ENCODE measurements around the gene PRKCD. TPM values are rescaled to one million over a fixed set of nuclear protein-coding genes. Genes with fewer than 3 reads are reported as not detected.

Gene PRKCD
- total and polyA plus RNA-seq, 11 donors: 5.3 to 44.5 (median 11.6) TPM

DNA sequence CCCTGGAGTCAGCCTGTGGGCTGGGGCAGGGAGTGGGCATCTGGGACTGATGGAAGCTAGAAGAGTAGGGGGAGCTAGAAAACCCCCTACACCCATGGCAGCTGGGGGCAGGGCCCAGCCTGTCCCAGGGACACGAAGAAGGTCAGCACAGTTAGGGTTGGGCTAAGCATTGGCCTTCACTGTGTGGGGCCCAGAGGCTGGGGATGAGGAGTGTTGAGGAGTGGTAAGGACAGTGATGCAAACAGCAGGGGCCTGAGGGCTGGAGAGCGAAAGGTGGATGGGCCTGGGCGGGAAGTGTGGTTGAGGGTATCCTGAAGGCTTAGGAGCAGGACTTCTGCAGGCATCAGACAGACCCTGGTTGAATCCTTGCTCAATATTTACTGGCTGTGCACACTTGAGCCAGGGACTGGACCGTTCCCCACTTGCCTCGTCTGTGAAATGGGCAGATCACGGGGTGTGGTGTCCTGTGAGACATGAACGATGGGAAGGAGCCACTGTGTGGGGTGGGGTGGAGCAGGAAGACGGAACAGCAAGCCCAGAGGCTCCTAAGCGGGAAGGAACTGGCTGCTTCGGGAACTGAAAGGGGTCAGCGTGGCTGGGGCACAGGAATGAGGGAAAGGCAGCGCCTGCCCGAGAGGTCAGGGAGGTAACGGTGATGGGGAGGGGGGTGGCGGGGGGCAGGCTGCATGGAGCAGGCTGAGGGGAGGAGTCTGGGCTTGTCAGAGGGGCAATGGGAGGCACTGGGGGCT, 7.3 kb downstream of the PRKCD start:
- no peaks in the 10 kb centered on the region for H3K9me3 ChIP-seq
- peak overlapping the region in 1 of 12 donors; percentile 88 for H3K27ac ChIP-seq
- DNase-seq (peak in 3 of 5 donors; percentile 49 to 71 (median 59)), ATAC-seq (peak in 1 of 4 donors; percentile 3)
- 87 to 90% (median 88%) methylated on average over 15 of the region's 15 CpGs for WGBS, 4 donors
- intact Hi-C loops (cut with DNase I): no loop called here
- peaks cover 5 to 95% (median 14%) of the 10 kb centered on the region in 12 donors for H3K4me1 ChIP-seq
- peaks cover 0 to 7% (median 0%) of the 10 kb centered on the region in 9 donors for H3K36me3 ChIP-seq
- H3K4me3 ChIP-seq: peak overlapping the region in 2 of 12 donors; percentile 19 to 53
- H3K27me3 ChIP-seq: no peaks in the 10 kb centered on the region
- TF ChIP-seq, protein P1, sequence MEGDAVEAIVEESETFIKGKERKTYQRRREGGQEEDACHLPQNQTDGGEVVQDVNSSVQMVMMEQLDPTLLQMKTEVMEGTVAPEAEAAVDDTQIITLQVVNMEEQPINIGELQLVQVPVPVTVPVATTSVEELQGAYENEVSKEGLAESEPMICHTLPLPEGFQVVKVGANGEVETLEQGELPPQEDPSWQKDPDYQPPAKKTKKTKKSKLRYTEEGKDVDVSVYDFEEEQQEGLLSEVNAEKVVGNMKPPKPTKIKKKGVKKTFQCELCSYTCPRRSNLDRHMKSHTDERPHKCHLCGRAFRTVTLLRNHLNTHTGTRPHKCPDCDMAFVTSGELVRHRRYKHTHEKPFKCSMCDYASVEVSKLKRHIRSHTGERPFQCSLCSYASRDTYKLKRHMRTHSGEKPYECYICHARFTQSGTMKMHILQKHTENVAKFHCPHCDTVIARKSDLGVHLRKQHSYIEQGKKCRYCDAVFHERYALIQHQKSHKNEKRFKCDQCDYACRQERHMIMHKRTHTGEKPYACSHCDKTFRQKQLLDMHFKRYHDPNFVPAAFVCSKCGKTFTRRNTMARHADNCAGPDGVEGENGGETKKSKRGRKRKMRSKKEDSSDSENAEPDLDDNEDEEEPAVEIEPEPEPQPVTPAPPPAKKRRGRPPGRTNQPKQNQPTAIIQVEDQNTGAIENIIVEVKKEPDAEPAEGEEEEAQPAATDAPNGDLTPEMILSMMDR (IDR thresholded peaks at IDR 0.05): no peak
- TF ChIP-seq POLR2A (IDR thresholded peaks at IDR 0.05): no peak

- intact Hi-C loops (cut with DNase I): no loop called here
- peak overlapping the region in 1 of 12 donors; percentile 88 for H3K27ac ChIP-seq
- DNase-seq (no peak), ATAC-seq (no peak)
- peaks cover 0 to 16% (median 0%) of the 10 kb centered on the region in 9 donors for H3K36me3 ChIP-seq
- TF ChIP-seq, protein P1 (IDR thresholded peaks at IDR 0.05): no peak
- TF ChIP-seq POLR2A (IDR thresholded peaks at IDR 0.05): no peak
- peak overlapping the region in 3 of 12 donors; percentile 10 to 53 (median 19) for H3K4me3 ChIP-seq
- no peaks in the 10 kb centered on the region for H3K9me3 ChIP-seq
- H3K27me3 ChIP-seq: no peaks in the 10 kb centered on the region
- WGBS, 4 donors: 71 to 88% (median 85%) methylated on average over 14 to 15 of the region's 15 CpGs
- H3K4me1 ChIP-seq: peaks cover 5 to 91% (median 14%) of the 10 kb centered on the region in 12 donors
Measured at GRCh38 chr3:53169045-53169831, 8.2 kb downstream of the PRKCD start.

DNA sequence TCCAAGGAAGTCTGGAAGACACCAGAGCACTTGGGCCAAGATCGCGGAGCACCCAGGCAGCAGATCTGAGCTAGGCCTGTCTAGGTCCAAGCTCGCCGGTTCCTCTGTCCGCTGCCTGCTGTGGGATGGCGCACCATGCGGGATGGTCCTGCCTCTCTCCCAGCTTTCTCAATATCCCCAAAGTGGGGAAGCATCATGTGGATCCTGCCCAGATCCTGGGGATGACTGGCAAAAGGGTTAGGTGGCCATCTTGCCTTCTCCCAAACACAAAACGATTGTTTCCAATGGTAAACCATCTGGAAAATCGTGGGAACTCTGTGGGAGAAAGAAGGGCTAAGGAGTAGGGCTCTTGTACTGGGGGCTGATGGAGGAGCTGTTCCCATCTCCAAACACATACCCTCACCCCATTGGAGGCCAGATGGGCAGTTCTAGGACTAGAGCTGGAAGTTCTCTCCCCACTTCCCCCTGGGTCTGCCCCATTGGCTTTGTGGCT, 8.9 kb downstream of the PRKCD start:
- intact Hi-C loops (cut with DNase I): no loop called here
- no peaks in the 10 kb centered on the region for H3K9me3 ChIP-seq
- peak in 3 of 4 donors; percentile 13 to 34 (median 33) for ATAC-seq
- 92 to 100% (median 96%) methylated on average over 8 to 9 of the region's 9 CpGs for WGBS, 4 donors
- peak overlapping the region in 1 of 12 donors; percentile 88 for H3K27ac ChIP-seq
- H3K36me3 ChIP-seq: peaks cover 0 to 23% (median 0%) of the 10 kb centered on the region in 9 donors
- H3K4me1 ChIP-seq: peaks cover 5 to 89% (median 14%) of the 10 kb centered on the region in 12 donors
- no peaks in the 10 kb centered on the region for H3K27me3 ChIP-seq
- peak overlapping the region in 1 of 12 donors; percentile 53 for H3K4me3 ChIP-seq
- TF ChIP-seq, protein P1 (IDR thresholded peaks at IDR 0.05): no peak
- no peak for TF ChIP-seq POLR2A (IDR thresholded peaks at IDR 0.05)
- DNase-seq: no peak
